ENCODE measurements around the gene DNMT3L.

DNA sequence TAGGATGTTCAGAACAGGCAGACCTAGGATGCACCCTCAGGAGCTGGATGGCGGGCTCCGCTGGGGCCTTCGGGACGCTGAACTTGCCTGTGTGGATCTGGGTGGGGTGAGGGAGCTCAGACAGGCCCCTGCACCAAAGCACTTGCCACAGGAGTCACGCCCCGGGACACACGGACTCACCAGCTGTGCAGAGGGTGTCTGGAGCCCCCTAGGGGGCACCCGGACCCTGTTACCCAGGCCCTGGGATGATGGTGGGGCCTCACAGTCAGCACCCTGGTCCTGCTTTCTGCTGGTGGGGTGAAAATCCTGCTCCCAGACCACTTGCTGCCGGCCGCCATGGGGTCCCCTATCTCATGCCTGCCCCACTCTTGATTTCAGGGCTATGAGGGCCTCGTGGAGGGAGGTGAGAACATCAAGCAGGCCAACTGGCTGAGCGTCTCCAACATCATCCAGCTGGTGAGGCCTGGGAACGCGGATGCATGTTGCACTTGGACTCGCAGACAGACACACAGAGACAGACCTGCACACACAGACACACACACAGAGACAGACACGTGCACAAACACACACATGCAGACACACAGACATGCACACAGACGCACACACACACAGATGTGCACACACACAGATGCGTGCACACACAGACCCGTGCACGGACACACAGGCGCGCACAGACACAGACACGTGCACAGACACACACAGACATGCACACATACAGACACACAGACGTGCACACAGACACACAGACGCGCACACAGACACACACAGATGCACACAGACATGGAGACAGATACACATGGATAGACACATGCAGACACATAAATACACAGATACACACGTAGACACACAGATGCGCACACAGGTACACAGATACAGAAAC is 49.2 kb upstream of the DNMT3L start:
- TF ChIP-seq, protein P1, sequence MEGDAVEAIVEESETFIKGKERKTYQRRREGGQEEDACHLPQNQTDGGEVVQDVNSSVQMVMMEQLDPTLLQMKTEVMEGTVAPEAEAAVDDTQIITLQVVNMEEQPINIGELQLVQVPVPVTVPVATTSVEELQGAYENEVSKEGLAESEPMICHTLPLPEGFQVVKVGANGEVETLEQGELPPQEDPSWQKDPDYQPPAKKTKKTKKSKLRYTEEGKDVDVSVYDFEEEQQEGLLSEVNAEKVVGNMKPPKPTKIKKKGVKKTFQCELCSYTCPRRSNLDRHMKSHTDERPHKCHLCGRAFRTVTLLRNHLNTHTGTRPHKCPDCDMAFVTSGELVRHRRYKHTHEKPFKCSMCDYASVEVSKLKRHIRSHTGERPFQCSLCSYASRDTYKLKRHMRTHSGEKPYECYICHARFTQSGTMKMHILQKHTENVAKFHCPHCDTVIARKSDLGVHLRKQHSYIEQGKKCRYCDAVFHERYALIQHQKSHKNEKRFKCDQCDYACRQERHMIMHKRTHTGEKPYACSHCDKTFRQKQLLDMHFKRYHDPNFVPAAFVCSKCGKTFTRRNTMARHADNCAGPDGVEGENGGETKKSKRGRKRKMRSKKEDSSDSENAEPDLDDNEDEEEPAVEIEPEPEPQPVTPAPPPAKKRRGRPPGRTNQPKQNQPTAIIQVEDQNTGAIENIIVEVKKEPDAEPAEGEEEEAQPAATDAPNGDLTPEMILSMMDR (IDR thresholded peaks at IDR 0.05), result no peak
- no peak for TF ChIP-seq POLR2A (IDR thresholded peaks at IDR 0.05)
